Uterus (tissue), 2 donors: ENCODE measurements around the gene MITF.

Experiments
- CTCF ChIP-seq, 4 experiments: fragments of 200-600 bp in 2 of 4; fragments of 450-650 bp in 2 of 4; sonication (generic) in 2 of 4; IDR thresholded peaks; one replicate each; pipeline ENCODE4 v1.5.1; 2016 to 2019; ENCODE audit warnings: antibody characterized with exemption in 4 of 4, mild to moderate bottlenecking in 2 of 4, moderate library complexity in 1 of 4
- POLR2A ChIP-seq, 2 donors: fragments of 450-650 bp; IDR thresholded peaks; one replicate each; pipeline ENCODE4 v1.6.1; 2016; ENCODE audit warnings: antibody characterized with exemption in 2 of 2, mild to moderate bottlenecking in 1 of 2, moderate library complexity in 1 of 2

GRCh38 chr3:69775751-69776150 is 36.5 kb downstream of the MITF start:
- TF ChIP-seq CTCF (IDR thresholded peaks at IDR 0.05) (no peak), POLR2A (IDR thresholded peaks at IDR 0.05) (no peak)
